CD14-positive monocyte (primary cell): ENCODE measurements around the gene CFAP91. TPM values are rescaled to one million over a fixed set of nuclear protein-coding genes. Genes with fewer than 3 reads are reported as not detected.

ENCODE experiments used
- DNase-seq, 3 donors: peaks; one replicate each; pipeline ENCODE4 v3.0.0-alpha.2; 2011 to 2022
- H2AFZ ChIP-seq: 2 replicates; pipeline ENCODE4 v1.6.0; 2012; ENCODE audit warnings: mild to moderate bottlenecking, low read depth, low read length, inconsistent platforms; ENCODE audit not compliant: insufficient read depth, poor library complexity, severe bottlenecking
- H3K27ac ChIP-seq, 2 donors: 1 replicate in 1 of 2; 2 replicates in 1 of 2; pipeline ENCODE4 v1.5.1; 2012 to 2013; ENCODE audit warnings: low read length in 2 of 2, control low read depth in 1 of 2, inconsistent platforms in 1 of 2, low read depth in 1 of 2, mild to moderate bottlenecking in 1 of 2
- H3K27me3 ChIP-seq, 2 donors: one replicate each; pipeline versions ENCODE4 v1.6.0 to v1.6.1; 2011 to 2013; ENCODE audit warnings: low read length in 2 of 2; ENCODE audit not compliant: control insufficient read depth in 2 of 2, insufficient read depth in 2 of 2
- H3K36me3 ChIP-seq, 2 donors: replicated peaks in 1 of 2; 1 replicate in 1 of 2; 2 replicates in 1 of 2; pipeline versions ENCODE4 v1.5.1 to v1.6.1; 2012 to 2013; ENCODE audit warnings: low read length in 2 of 2, control low read depth in 1 of 2, inconsistent platforms in 1 of 2, mild to moderate bottlenecking in 1 of 2; ENCODE audit not compliant: insufficient read depth in 2 of 2, control insufficient read depth in 1 of 2
- H3K4me1 ChIP-seq, 2 donors: 1 replicate in 1 of 2; 2 replicates in 1 of 2; pipeline versions ENCODE4 v1.5.1 to v1.6.1; 2012 to 2013; ENCODE audit warnings: low read length in 2 of 2, control low read depth in 1 of 2, inconsistent platforms in 1 of 2, mild to moderate bottlenecking in 1 of 2, moderate library complexity in 1 of 2; ENCODE audit not compliant: insufficient read depth in 2 of 2, control insufficient read depth in 1 of 2
- H3K4me2 ChIP-seq: replicated peaks from 2 replicates; pipeline ENCODE3; 2012; ENCODE audit warnings: low read length, moderate library complexity, mild to moderate bottlenecking; ENCODE audit not compliant: poor library complexity, severe bottlenecking; ENCODE audit errors: extremely low read depth
- H3K4me3 ChIP-seq, 3 experiments: fragments of 200-600 bp in 1 of 3; sonication (generic) in 1 of 3; replicated peaks in 1 of 3; 1 replicate in 2 of 3; 2 replicates in 1 of 3; pipeline ENCODE4 v1.5.1; 2011 to 2013; ENCODE audit warnings: low read length in 3 of 3, mild to moderate bottlenecking in 3 of 3, control low read depth in 2 of 3, low read depth in 2 of 3, inconsistent platforms in 1 of 3, moderate library complexity in 1 of 3
- H3K79me2 ChIP-seq: 2 replicates; pipeline ENCODE4 v1.6.0; 2012; ENCODE audit warnings: mild to moderate bottlenecking, control low read depth, inconsistent platforms, low read length, moderate library complexity; ENCODE audit not compliant: insufficient read depth
- H3K9ac ChIP-seq: 2 replicates; pipeline ENCODE4 v1.6.0; 2017; ENCODE audit warnings: low read length, mild to moderate bottlenecking; ENCODE audit not compliant: insufficient read depth, poor library complexity, severe bottlenecking
- H3K9me3 ChIP-seq, 2 donors: replicated peaks in 1 of 2; 1 replicate in 1 of 2; 2 replicates in 1 of 2; pipeline versions ENCODE4 v1.5.1 to v1.6.1; 2012 to 2013; ENCODE audit warnings: low read length in 2 of 2, control low read depth in 1 of 2; ENCODE audit not compliant: control insufficient read depth in 1 of 2, insufficient read depth in 1 of 2
- H4K20me1 ChIP-seq: 2 replicates; pipeline ENCODE4 v1.6.0; 2012; ENCODE audit warnings: mild to moderate bottlenecking, low read length, control low read depth, moderate library complexity; ENCODE audit not compliant: insufficient read depth
- H3K27ac Mint-ChIP-seq, 7 donors: one replicate each; pipeline ENCODE4 v1.8.0; 2020; ENCODE audit warnings: mild to moderate bottlenecking in 7 of 7, mixed read lengths in 7 of 7, moderate library complexity in 6 of 7, inconsistent platforms in 2 of 7
- H3K27me3 Mint-ChIP-seq, 3 donors: one replicate each; pipeline ENCODE4 v1.8.0; 2021 to 2022; ENCODE audit warnings: low read depth in 3 of 3, mild to moderate bottlenecking in 3 of 3, mixed read lengths in 3 of 3, moderate library complexity in 3 of 3, inconsistent platforms in 1 of 3
- H3K36me3 Mint-ChIP-seq, 2 donors: one replicate each; pipeline ENCODE4 v1.8.0; 2020; ENCODE audit warnings: mixed read lengths in 2 of 2, inconsistent platforms in 1 of 2, mild to moderate bottlenecking in 1 of 2
- H3K4me1 Mint-ChIP-seq: one replicate; pipeline ENCODE4 v1.8.0; 2020; ENCODE audit warnings: mild to moderate bottlenecking, mixed read lengths
- H3K4me3 Mint-ChIP-seq, 2 donors: one replicate each; pipeline ENCODE4 v1.8.0; 2020; ENCODE audit warnings: mild to moderate bottlenecking in 2 of 2, mixed read lengths in 2 of 2, moderate library complexity in 1 of 2
- H3K9me3 Mint-ChIP-seq, 7 donors: one replicate each; pipeline ENCODE4 v1.8.0; 2020 to 2022; ENCODE audit warnings: mixed read lengths in 7 of 7, mild to moderate bottlenecking in 6 of 7, moderate library complexity in 6 of 7, inconsistent platforms in 2 of 7
- CTCF ChIP-seq: fragments of 200-600 bp; IDR thresholded peaks from one replicate; pipeline ENCODE4 v1.8.0; 2022; ENCODE audit warnings: antibody characterized with exemption, mild to moderate bottlenecking
- WGBS: methylation state at CpG from one replicate; pipeline ENCODE4 v1.1.5; 2013; ENCODE audit warnings: missing lambda C conversion rate; ENCODE audit not compliant: insufficient coverage; 5-methylcytosine and 5-hydroxymethylcytosine counted together
- intact Hi-C, 2 donors: fragments of 100-400 bp; cut with micrococcal nuclease; formaldehyde crosslinking; loops; one replicate each; pipeline versions ENCODE4 v1.15.0 to v1.15.1; 2023
- polyA plus RNA-seq, 3 donors: library from polyadenylated mRNA; depleted of rRNA in 1 of 3; unstranded in 2 of 3; stranded (reverse) in 1 of 3; fragments of 300-500 nt in 2 of 3; fragments of >200 nt in 1 of 3; fragmentation: Illumina TruSeq in 2 of 3; gene quantifications; 1 replicate in 2 of 3; 2 replicates in 1 of 3; pipeline ENCODE4 v1.2.3, GENCODE V29; 2012 to 2021

Gene CFAP91
- polyA plus RNA-seq, 3 donors, result 0.14 TPM; not detected in 2

GRCh38 chr3:119716998-119717397, 14.2 kb downstream of the CFAP91 start:
- H3K9me3 Mint-ChIP-seq, result no peaks in the 10 kb centered on the region
- Histone ChIP-seq H4K20me1 (no peaks in the 10 kb centered on the region), H3K4me3 (no peak overlapping the region), H3K36me3 (no peaks in the 10 kb centered on the region), H2AFZ (no peak overlapping the region), H3K9me3 (no peaks in the 10 kb centered on the region), H3K27ac (no peak overlapping the region), H3K9ac (no peak overlapping the region), H3K4me1 (no peaks in the 10 kb centered on the region), H3K79me2 (no peaks in the 10 kb centered on the region), H3K27me3 (no peaks in the 10 kb centered on the region), H3K4me2 (no peak overlapping the region)
- H3K36me3 Mint-ChIP-seq, result no peaks in the 10 kb centered on the region
- intact Hi-C loops, result no loop called here
- 100% methylated on average over 1 of the region's 3 CpGs for WGBS
- no peak for TF ChIP-seq CTCF
- no peak overlapping the region for H3K27ac Mint-ChIP-seq
- no peak overlapping the region for H3K4me3 Mint-ChIP-seq
- DNase-seq, result no peak
- peaks cover 1 to 2% (median 2%) of the 10 kb centered on the region in 3 donors for H3K27me3 Mint-ChIP-seq
- peaks cover 7% of the 10 kb centered on the region for H3K4me1 Mint-ChIP-seq

DNA sequence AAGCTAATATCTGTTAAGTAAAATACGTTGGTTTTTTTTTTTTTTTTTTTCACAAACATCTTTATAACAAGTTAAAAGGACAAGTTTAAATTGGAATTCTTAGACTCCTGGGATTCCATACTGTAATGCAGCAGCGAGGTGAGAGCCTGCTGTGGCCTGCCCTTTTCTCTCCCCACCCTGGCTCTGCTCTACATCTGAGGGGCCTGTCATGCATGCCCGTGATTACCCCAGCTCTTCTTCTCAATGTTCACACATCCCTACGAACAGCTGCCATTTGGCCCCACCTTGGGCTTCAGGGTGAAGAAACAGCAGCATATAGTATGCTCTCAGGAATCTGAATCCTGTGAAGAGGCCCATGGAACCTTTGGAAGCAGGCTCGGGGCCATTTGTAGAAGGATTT, 14.7 kb downstream of the CFAP91 start:
- Histone ChIP-seq H3K9me3 (no peaks in the 10 kb centered on the region), H3K4me1 (no peaks in the 10 kb centered on the region), H3K27ac (no peak overlapping the region), H3K9ac (no peak overlapping the region), H3K36me3 (no peaks in the 10 kb centered on the region), H3K4me3 (no peak overlapping the region), H3K4me2 (no peak overlapping the region), H3K79me2 (no peaks in the 10 kb centered on the region), H3K27me3 (no peaks in the 10 kb centered on the region), H4K20me1 (no peaks in the 10 kb centered on the region), H2AFZ (no peak overlapping the region)
- no peaks in the 10 kb centered on the region for H3K9me3 Mint-ChIP-seq
- 100% methylated on average over 4 of the region's 5 CpGs for WGBS
- H3K27ac Mint-ChIP-seq, result no peak overlapping the region
- H3K4me1 Mint-ChIP-seq, result peaks cover 7% of the 10 kb centered on the region
- intact Hi-C loops, result no loop called here
- H3K4me3 Mint-ChIP-seq, result no peak overlapping the region
- H3K36me3 Mint-ChIP-seq, result no peaks in the 10 kb centered on the region
- peaks cover 1 to 2% (median 2%) of the 10 kb centered on the region in 3 donors for H3K27me3 Mint-ChIP-seq
- DNase-seq, result no peak
- no peak for TF ChIP-seq CTCF
